ENCODE results near the gene KITLG.
"Not testable (repeated sequence)": the region's sequence is repeated elsewhere in the genome, so short reads cannot be mapped to it uniquely, and the experiment has no call there.

Gene KITLG

GRCh38 chr12:88472248-88472647, 108.0 kb downstream of the KITLG start:
- no peak for DNase-seq

GRCh38 chr12:88471331-88472045, 108.8 kb downstream of the KITLG start:
- no peak for DNase-seq

GRCh38 chr12:88469154-88469553, 111.1 kb downstream of the KITLG start:
- no peak for DNase-seq

DNA sequence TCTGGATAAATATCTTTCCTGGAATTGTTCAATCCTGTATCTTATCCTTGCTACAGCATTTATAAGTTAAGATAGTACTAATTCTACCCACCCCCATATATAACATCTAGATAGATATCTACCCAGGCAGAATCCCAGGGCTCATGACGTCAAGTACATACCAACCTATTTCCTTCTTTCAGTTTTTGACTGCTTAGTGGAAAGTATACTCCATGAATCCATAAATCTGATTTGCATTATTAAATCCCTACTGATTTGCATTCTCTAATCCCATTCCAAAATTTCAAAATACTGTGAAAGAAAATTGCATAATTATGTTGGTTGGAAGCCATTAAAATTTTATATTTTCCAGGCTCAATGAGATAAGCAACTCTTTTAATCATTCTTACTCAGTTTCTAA, 111.7 kb downstream of the KITLG start:
- DNase-seq, result no peak

- DNase-seq, result not testable (repeated sequence)
Observed at GRCh38 chr12:88466708-88467107, 113.6 kb downstream of the KITLG start.

- no peak for DNase-seq
Observed at GRCh38 chr12:88458327-88458726, 121.9 kb downstream of the KITLG start.

DNA sequence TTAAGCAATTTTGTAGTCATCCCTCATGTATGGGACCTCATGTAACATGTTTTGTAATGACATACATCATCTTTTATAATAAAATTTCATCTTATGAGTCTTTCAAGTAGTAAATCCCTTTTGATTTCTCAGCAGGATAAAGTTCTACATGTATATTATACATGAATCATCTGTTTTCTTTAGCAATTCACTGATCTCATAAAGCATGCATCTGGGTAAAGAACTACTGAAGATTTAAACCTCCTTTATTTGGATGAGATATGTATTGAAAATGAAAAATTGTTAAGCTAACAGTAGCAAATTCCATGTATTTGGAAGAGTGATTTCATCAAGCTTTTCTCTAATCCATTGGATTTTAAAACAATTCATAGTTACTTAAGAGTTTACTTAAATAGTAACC, 126.9 kb downstream of the KITLG start:
- DNase-seq, result no peak

GRCh38 chr12:88451205-88451604, 129.1 kb downstream of the KITLG start:
- no peak for DNase-seq

DNA sequence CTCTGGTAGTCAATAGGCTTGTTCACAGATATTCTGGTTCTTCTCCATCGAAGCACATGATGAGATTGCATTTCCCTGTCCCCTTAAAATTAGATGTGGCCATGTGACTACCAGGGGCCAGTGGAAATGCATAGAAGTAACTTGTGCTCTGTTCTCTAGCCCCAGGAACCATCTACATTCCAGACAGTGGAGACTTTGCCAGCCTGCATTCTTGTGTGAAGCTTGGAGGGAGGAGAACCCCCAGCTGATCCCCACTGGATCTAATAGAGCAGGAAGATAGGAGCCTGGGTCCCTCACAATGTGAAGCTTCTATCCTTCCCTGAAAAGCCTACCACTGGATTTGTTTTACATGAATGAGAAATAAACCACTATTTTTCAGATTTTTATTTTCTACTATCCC, 130.1 kb downstream of the KITLG start:
- no peak for DNase-seq

- peak; percentile 88 for DNase-seq
Observed at GRCh38 chr12:88448337-88448915, 131.8 kb downstream of the KITLG start.

GRCh38 chr12:88445705-88446394, 134.4 kb downstream of the KITLG start:
- no peak for DNase-seq

DNA sequence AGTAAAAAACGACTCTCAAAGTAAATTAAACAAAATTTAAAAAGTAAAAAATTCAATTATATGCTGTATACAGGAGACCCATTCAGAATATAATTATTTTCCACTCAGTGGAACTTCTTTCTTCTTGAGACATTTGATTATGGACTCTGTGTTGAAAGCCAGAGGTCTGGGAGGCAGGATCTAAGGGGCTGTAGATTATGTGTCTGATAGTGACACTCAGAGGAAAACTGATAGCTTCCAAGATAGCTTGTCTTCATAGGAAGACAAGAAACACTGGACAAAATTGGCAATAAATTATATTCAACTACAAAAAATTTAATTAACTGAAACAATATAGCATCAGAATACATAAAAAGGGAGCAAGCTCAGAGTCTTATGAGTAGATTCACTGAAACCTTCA, 135.8 kb downstream of the KITLG start:
- no peak for DNase-seq
